Activated naive CD4-positive, alpha-beta T cell treated with anti-CD3 and anti-CD28 coated beads, Interleukin-2, amount 50 U/mL, for 24 hours (primary cell): ENCODE results near the gene B3GALT5.

Experiments used
- H3K27ac Mint-ChIP-seq: one replicate; pipeline ENCODE4 v1.8.0; 2021; ENCODE audit warnings: mild to moderate bottlenecking, mixed read lengths
- H3K27me3 Mint-ChIP-seq: one replicate; pipeline ENCODE4 v1.8.0; 2021; ENCODE audit warnings: mixed read lengths
- H3K36me3 Mint-ChIP-seq: one replicate; pipeline ENCODE4 v1.8.0; 2021; ENCODE audit warnings: mixed read lengths
- H3K4me1 Mint-ChIP-seq: one replicate; pipeline ENCODE4 v1.8.0; 2021; ENCODE audit warnings: mixed read lengths
- H3K4me3 Mint-ChIP-seq: one replicate; pipeline ENCODE4 v1.8.0; 2021; ENCODE audit warnings: mild to moderate bottlenecking, mixed read lengths
- H3K9me3 Mint-ChIP-seq: one replicate; pipeline ENCODE4 v1.8.0; 2021; ENCODE audit warnings: mixed read lengths

The B3GALT5 gene

GRCh38 chr21:39650801-39651200 is 38.1 kb downstream of the B3GALT5 start:
- H3K27me3 Mint-ChIP-seq = peaks cover 3% of the 10 kb centered on the region
- no peaks in the 10 kb centered on the region for H3K36me3 Mint-ChIP-seq
- no peak overlapping the region for H3K27ac Mint-ChIP-seq
- no peak overlapping the region for H3K4me3 Mint-ChIP-seq
- H3K4me1 Mint-ChIP-seq = no peaks in the 10 kb centered on the region
- peaks cover 9% of the 10 kb centered on the region for H3K9me3 Mint-ChIP-seq

- Mint-ChIP-seq H3K4me3 (no peak overlapping the region), H3K27ac (no peak overlapping the region), H3K9me3 (peaks cover 9% of the 10 kb centered on the region), H3K4me1 (no peaks in the 10 kb centered on the region), H3K27me3 (peaks cover 3% of the 10 kb centered on the region), H3K36me3 (no peaks in the 10 kb centered on the region)
Measured at GRCh38 chr21:39651206-39651605, 38.5 kb downstream of the B3GALT5 start.

- Mint-ChIP-seq H3K36me3 (no peaks in the 10 kb centered on the region), H3K9me3 (peaks cover 9% of the 10 kb centered on the region), H3K27ac (no peak overlapping the region), H3K4me1 (no peaks in the 10 kb centered on the region), H3K27me3 (peaks cover 4% of the 10 kb centered on the region), H3K4me3 (no peak overlapping the region)
Measured at GRCh38 chr21:39654951-39655350, 42.2 kb downstream of the B3GALT5 start.

- H3K36me3 Mint-ChIP-seq = no peaks in the 10 kb centered on the region
- H3K9me3 Mint-ChIP-seq = peaks cover 9% of the 10 kb centered on the region
- peaks cover 4% of the 10 kb centered on the region for H3K27me3 Mint-ChIP-seq
- H3K4me3 Mint-ChIP-seq = no peak overlapping the region
- no peak overlapping the region for H3K27ac Mint-ChIP-seq
- H3K4me1 Mint-ChIP-seq = no peaks in the 10 kb centered on the region
Measured at GRCh38 chr21:39655589-39655988, 42.8 kb downstream of the B3GALT5 start.

- Mint-ChIP-seq H3K4me1 (no peaks in the 10 kb centered on the region), H3K27me3 (peaks cover 4% of the 10 kb centered on the region), H3K36me3 (no peaks in the 10 kb centered on the region), H3K4me3 (no peak overlapping the region), H3K9me3 (peaks cover 9% of the 10 kb centered on the region), H3K27ac (no peak overlapping the region)
Measured at GRCh38 chr21:39656209-39656608, 43.5 kb downstream of the B3GALT5 start.

GRCh38 chr21:39657091-39657689 is 44.5 kb downstream of the B3GALT5 start:
- Mint-ChIP-seq H3K9me3 (peaks cover 9% of the 10 kb centered on the region), H3K27ac (no peak overlapping the region), H3K36me3 (no peaks in the 10 kb centered on the region), H3K27me3 (peaks cover 4% of the 10 kb centered on the region), H3K4me1 (no peaks in the 10 kb centered on the region), H3K4me3 (no peak overlapping the region)

GRCh38 chr21:39658066-39658465 is 45.3 kb downstream of the B3GALT5 start:
- Mint-ChIP-seq H3K4me3 (no peak overlapping the region), H3K36me3 (no peaks in the 10 kb centered on the region), H3K27ac (no peak overlapping the region), H3K4me1 (no peaks in the 10 kb centered on the region), H3K9me3 (peaks cover 9% of the 10 kb centered on the region), H3K27me3 (peaks cover 4% of the 10 kb centered on the region)

GRCh38 chr21:39659070-39659815 is 46.5 kb downstream of the B3GALT5 start:
- Mint-ChIP-seq H3K27ac (no peak overlapping the region), H3K4me3 (no peak overlapping the region), H3K27me3 (peaks cover 4% of the 10 kb centered on the region), H3K9me3 (peaks cover 3% of the 10 kb centered on the region), H3K4me1 (no peaks in the 10 kb centered on the region), H3K36me3 (no peaks in the 10 kb centered on the region)

- H3K4me1 Mint-ChIP-seq = no peaks in the 10 kb centered on the region
- no peak overlapping the region for H3K4me3 Mint-ChIP-seq
- H3K27ac Mint-ChIP-seq = no peak overlapping the region
- peaks cover 4% of the 10 kb centered on the region for H3K27me3 Mint-ChIP-seq
- no peaks in the 10 kb centered on the region for H3K36me3 Mint-ChIP-seq
- H3K9me3 Mint-ChIP-seq = no peaks in the 10 kb centered on the region
Measured at GRCh38 chr21:39660191-39660980, 47.6 kb downstream of the B3GALT5 start.

- H3K36me3 Mint-ChIP-seq = no peaks in the 10 kb centered on the region
- no peak overlapping the region for H3K4me3 Mint-ChIP-seq
- H3K27ac Mint-ChIP-seq = no peak overlapping the region
- H3K27me3 Mint-ChIP-seq = peaks cover 4% of the 10 kb centered on the region
- no peaks in the 10 kb centered on the region for H3K4me1 Mint-ChIP-seq
- H3K9me3 Mint-ChIP-seq = no peaks in the 10 kb centered on the region
Measured at GRCh38 chr21:39661121-39661520, 48.4 kb downstream of the B3GALT5 start.

GRCh38 chr21:39661740-39662139 is 49.0 kb downstream of the B3GALT5 start:
- Mint-ChIP-seq H3K4me1 (no peaks in the 10 kb centered on the region), H3K36me3 (no peaks in the 10 kb centered on the region), H3K9me3 (no peaks in the 10 kb centered on the region), H3K27me3 (peaks cover 4% of the 10 kb centered on the region), H3K27ac (no peak overlapping the region), H3K4me3 (no peak overlapping the region)

GRCh38 chr21:39662411-39662953 is 49.7 kb downstream of the B3GALT5 start:
- Mint-ChIP-seq H3K4me3 (no peak overlapping the region), H3K27ac (no peak overlapping the region), H3K36me3 (no peaks in the 10 kb centered on the region), H3K27me3 (peaks cover 4% of the 10 kb centered on the region), H3K9me3 (no peaks in the 10 kb centered on the region), H3K4me1 (no peaks in the 10 kb centered on the region)

- no peaks in the 10 kb centered on the region for H3K9me3 Mint-ChIP-seq
- H3K4me1 Mint-ChIP-seq = no peaks in the 10 kb centered on the region
- no peak overlapping the region for H3K27ac Mint-ChIP-seq
- H3K36me3 Mint-ChIP-seq = no peaks in the 10 kb centered on the region
- no peak overlapping the region for H3K4me3 Mint-ChIP-seq
- peaks cover 4% of the 10 kb centered on the region for H3K27me3 Mint-ChIP-seq
Measured at GRCh38 chr21:39663066-39663465, 50.3 kb downstream of the B3GALT5 start.

GRCh38 chr21:39663742-39664492 is 51.2 kb downstream of the B3GALT5 start:
- Mint-ChIP-seq H3K4me3 (no peak overlapping the region), H3K27me3 (peaks cover 2% of the 10 kb centered on the region), H3K27ac (no peak overlapping the region), H3K4me1 (no peaks in the 10 kb centered on the region), H3K36me3 (no peaks in the 10 kb centered on the region), H3K9me3 (no peaks in the 10 kb centered on the region)

- Mint-ChIP-seq H3K27ac (no peak overlapping the region), H3K27me3 (peaks cover 2% of the 10 kb centered on the region), H3K4me1 (no peaks in the 10 kb centered on the region), H3K9me3 (no peaks in the 10 kb centered on the region), H3K4me3 (no peak overlapping the region), H3K36me3 (no peaks in the 10 kb centered on the region)
Measured at GRCh38 chr21:39664586-39664985, 51.8 kb downstream of the B3GALT5 start.
